ENCODE data around the gene FAAP20. TPM values are rescaled to one million over a fixed set of nuclear protein-coding genes. Genes with fewer than 3 reads are reported as not detected.

Gene FAAP20
- total and polyA plus RNA-seq, 2 donors (not counting 3 experiments of a cell fraction or from before 2014, with no cell fraction given): 31.5 to 62.6 TPM

GRCh38 chr1:2145946-2146835, 48.4 kb downstream of the FAAP20 start:
- BruUV-seq (replicated peaks): no TSS peak
- FAIRE-seq (no peak), DNase-seq (ENCODE audit: low read depth, low spot score) (no peak)
- H3K4me1 ChIP-seq (ENCODE audit: control insufficient read depth, extremely low read depth, insufficient read depth, low read length): peaks cover 12% of the 10 kb centered on the region
- no peaks in the 10 kb centered on the region for H3K27me3 ChIP-seq (ENCODE audit: control insufficient read depth in 2 of 2, insufficient read depth in 2 of 2, low read length in 2 of 2)
- H3K4me2 ChIP-seq (ENCODE audit: insufficient read depth, low read length): no peak overlapping the region
- no peaks in the 10 kb centered on the region for H3K9me3 ChIP-seq (replicated peaks; ENCODE audit: control insufficient read depth, insufficient read depth, low read length)
- H3K9me1 ChIP-seq (replicated peaks; ENCODE audit: control insufficient read depth, extremely low read depth, insufficient read depth, low read length): no peaks in the 10 kb centered on the region
- H3K79me2 ChIP-seq (ENCODE audit: control insufficient read depth, insufficient read depth, low read length): no peaks in the 10 kb centered on the region
- no peak overlapping the region for H2AFZ ChIP-seq (ENCODE audit: low read depth, low read length)
- intact Hi-C loops (cut with micrococcal nuclease) (no loop called here), dilution Hi-C loops (cut with MboI; ENCODE audit: extremely low pct_ligation_motif_present, low sequenced_read_pairs) (no loop called here)
- H3K27ac ChIP-seq (ENCODE audit: insufficient read depth, low read depth, low read length): no peak overlapping the region
- H3K36me3 ChIP-seq (ENCODE audit: control insufficient read depth in 2 of 2, extremely low read depth in 1 of 2, insufficient read depth in 2 of 2, low read length in 2 of 2): no peaks in the 10 kb centered on the region
- no peak overlapping the region for H3K4me3 ChIP-seq (replicated peaks in 1 of 3; ENCODE audit: insufficient read depth in 1 of 3, low read depth in 1 of 3, low read length in 3 of 3)
- ChIA-PET POLR2A (no interaction called here), CTCF (no interaction called here)
- TF ChIP-seq FOS (IDR thresholded peaks at IDR 0.05; ENCODE audit: borderline replicate concordance, insufficient read depth, low read length) (no peak), POLR2AphosphoS5 (IDR thresholded peaks at IDR 0.05; ENCODE audit: insufficient read depth, low read depth, low read length) (no peak), MYC (IDR thresholded peaks at IDR 0.05; ENCODE audit: low read depth, low read length) (no peak), GATA2 (IDR thresholded peaks at IDR 0.05; ENCODE audit: insufficient read depth, insufficient read length, low read depth, low read length) (no peak), EZH2 (IDR thresholded peaks at IDR 0.05; ENCODE audit: borderline replicate concordance, low read depth, low read length, severe bottlenecking) (no peak), JUN (IDR thresholded peaks at IDR 0.05; ENCODE audit: borderline replicate concordance, insufficient read depth, insufficient read length, low read depth) (no peak), MAX (IDR thresholded peaks at IDR 0.05; ENCODE audit: insufficient read depth, insufficient read length) (no peak), CTCF (IDR thresholded peaks at IDR 0.05; ENCODE audit: extremely low read depth in 1 of 2, insufficient read depth in 1 of 2, low read depth in 1 of 2, low read length in 2 of 2) (no peak), POLR2A (IDR thresholded peaks at IDR 0.05; ENCODE audit: low read depth, low read length) (no peak)
- no peak overlapping the region for H3K9ac ChIP-seq (replicated peaks; ENCODE audit: extremely low read depth, insufficient read depth, low read length)
- H4K20me1 ChIP-seq (replicated peaks; ENCODE audit: control insufficient read depth, extremely low read depth, insufficient read depth, low read length): no peaks in the 10 kb centered on the region
